WERI-Rb-1 (cell line): ENCODE data around the gene CYP39A1.

Source experiments
- DNase-seq: peaks from one replicate; pipeline ENCODE4 v3.0.0-alpha.2; 2020
- H3K27ac ChIP-seq: fragments of 250-450 bp; sonication (Bioruptor Pico); 2 replicates; pipeline ENCODE4 v1.5.1; 2020; ENCODE audit warnings: mild to moderate bottlenecking, moderate library complexity
- H3K27me3 ChIP-seq: fragments of 250-450 bp; sonication (Bioruptor Pico); 2 replicates; pipeline ENCODE4 v1.5.1; 2021; ENCODE audit warnings: mild to moderate bottlenecking, low read depth, moderate library complexity; ENCODE audit not compliant: insufficient read depth, severe bottlenecking
- H3K36me3 ChIP-seq: fragments of 250-450 bp; sonication (Bioruptor Pico); 2 replicates; pipeline ENCODE4 v1.5.1; 2020; ENCODE audit warnings: mild to moderate bottlenecking, moderate library complexity
- H3K4me3 ChIP-seq: 2 replicates; pipeline ENCODE4 v1.5.1; 2011; ENCODE audit warnings: low read depth, mild to moderate bottlenecking, control low read depth, low read length
- H3K9me3 ChIP-seq: fragments of 250-450 bp; sonication (Bioruptor Pico); 2 replicates; pipeline ENCODE4 v1.5.1; 2021; ENCODE audit warnings: mild to moderate bottlenecking, moderate library complexity; ENCODE audit not compliant: severe bottlenecking
- CTCF ChIP-seq: IDR thresholded peaks from 2 replicates; pipeline ENCODE4 v1.5.1; 2011; ENCODE audit warnings: low read depth, mild to moderate bottlenecking, control low read depth, inconsistent platforms, low read length

Gene CYP39A1

GRCh38 chr6:46539866-46540265, 112.8 kb downstream of the CYP39A1 start:
- no peaks in the 10 kb centered on the region for H3K36me3 ChIP-seq
- H3K27ac ChIP-seq: no peak overlapping the region
- H3K27me3 ChIP-seq: no peaks in the 10 kb centered on the region
- DNase-seq: no peak
- peaks cover 12% of the 10 kb centered on the region for H3K9me3 ChIP-seq
- no peak overlapping the region for H3K4me3 ChIP-seq
- TF ChIP-seq CTCF: no peak

GRCh38 chr6:46538800-46539480, 113.7 kb downstream of the CYP39A1 start:
- DNase-seq: no peak
- H3K27me3 ChIP-seq: no peaks in the 10 kb centered on the region
- peaks cover 14% of the 10 kb centered on the region for H3K9me3 ChIP-seq
- H3K27ac ChIP-seq: no peak overlapping the region
- H3K4me3 ChIP-seq: no peak overlapping the region
- no peaks in the 10 kb centered on the region for H3K36me3 ChIP-seq
- TF ChIP-seq CTCF: no peak

GRCh38 chr6:46530896-46531295, 121.7 kb downstream of the CYP39A1 start:
- no peak for DNase-seq
- Histone ChIP-seq H3K36me3 (no peaks in the 10 kb centered on the region), H3K27ac (no peak overlapping the region), H3K9me3 (peaks cover 9% of the 10 kb centered on the region), H3K27me3 (no peaks in the 10 kb centered on the region), H3K4me3 (no peak overlapping the region)
- no peak for TF ChIP-seq CTCF

DNA sequence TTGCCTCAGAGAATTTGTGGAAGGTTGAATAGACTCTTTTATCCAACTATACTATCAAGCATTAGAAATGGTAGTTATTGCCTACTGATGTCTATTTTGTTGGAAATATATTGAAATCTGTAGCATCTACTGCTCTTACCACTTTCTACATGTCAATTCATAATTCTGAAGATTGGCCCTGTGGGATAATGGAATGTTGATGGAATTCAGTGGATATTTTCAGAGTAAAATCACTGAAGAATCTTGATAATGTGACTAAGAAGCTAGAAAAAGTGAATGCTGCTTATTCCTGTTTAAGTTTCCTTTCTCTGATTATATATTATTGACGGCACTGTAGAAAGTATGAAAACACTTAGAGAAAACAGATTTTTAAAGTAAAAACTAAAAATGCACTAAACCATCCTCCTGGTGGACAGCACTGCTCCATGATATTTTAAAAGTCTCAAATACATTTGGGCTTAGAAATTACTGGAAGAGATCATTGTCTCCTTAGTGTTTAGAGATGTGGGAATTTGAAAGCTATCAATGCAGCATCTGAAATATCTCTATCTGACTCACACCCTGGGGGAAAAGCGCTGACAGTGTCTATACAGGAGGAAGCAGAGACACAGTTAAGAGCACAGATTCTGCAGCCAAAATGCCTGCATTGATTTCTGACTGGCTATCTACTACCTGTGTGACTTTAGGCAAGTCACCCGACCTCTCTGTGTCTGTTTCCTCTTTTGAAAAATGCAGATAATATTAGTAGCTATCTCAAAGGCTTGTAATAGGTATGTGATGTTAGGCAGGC, 123.5 kb downstream of the CYP39A1 start:
- Histone ChIP-seq H3K27me3 (no peaks in the 10 kb centered on the region), H3K9me3 (peaks cover under 1% of the 10 kb centered on the region), H3K4me3 (no peak overlapping the region), H3K27ac (no peak overlapping the region), H3K36me3 (no peaks in the 10 kb centered on the region)
- DNase-seq: no peak
- no peak for TF ChIP-seq CTCF

GRCh38 chr6:46526607-46527006, 126.0 kb downstream of the CYP39A1 start:
- TF ChIP-seq CTCF: no peak
- H3K27ac ChIP-seq: no peak overlapping the region
- no peaks in the 10 kb centered on the region for H3K36me3 ChIP-seq
- no peaks in the 10 kb centered on the region for H3K27me3 ChIP-seq
- H3K4me3 ChIP-seq: no peak overlapping the region
- peak; percentile 43 for DNase-seq
- no peaks in the 10 kb centered on the region for H3K9me3 ChIP-seq
